ENCODE results near the gene CALHM6. TPM values are rescaled to one million over a fixed set of nuclear protein-coding genes. Genes with fewer than 3 reads are reported as not detected.

Gene CALHM6
- total and polyA plus RNA-seq, 10 donors: 84.2 to 212 (median 168) TPM

DNA sequence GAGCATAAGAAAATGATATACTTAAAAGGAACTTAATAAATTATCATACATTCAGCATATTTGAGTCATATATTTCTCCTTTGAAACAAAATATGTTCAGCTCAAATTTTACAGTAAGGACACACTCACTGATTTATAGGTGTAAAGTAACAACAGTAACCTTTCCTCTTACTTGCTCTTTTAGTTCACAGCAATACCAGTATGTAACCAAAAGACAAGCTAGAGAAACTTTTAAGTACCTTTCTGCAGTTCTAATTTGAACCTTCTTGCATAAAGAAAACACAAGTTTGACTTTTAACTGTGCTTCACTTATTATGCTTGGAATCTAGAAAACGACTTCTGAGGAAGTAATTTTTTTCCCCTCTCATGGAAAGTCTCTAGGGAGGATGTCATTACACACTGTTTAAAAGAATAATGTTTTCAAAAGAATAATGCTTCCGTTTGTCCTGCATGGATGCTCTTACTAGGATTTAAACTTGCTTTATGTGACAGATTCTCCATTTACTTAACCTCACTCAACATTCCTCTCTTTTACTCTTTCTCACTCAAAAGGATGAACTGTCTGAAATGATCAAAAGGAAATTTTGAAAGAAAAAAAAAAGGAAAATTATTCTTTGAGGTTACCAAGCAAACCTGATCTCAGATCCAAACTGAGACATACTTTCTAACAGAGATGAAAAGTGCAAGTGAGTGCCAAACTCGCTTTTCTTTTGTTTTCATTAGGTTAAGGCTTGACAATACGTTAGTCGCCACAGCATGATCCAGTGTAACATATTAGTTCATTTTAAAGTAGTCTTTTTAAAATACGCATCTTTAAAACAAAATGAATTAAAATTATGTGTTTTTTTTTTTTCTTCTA lies 22.4 kb upstream of the CALHM6 start:
- DNase-seq: no peak

DNA sequence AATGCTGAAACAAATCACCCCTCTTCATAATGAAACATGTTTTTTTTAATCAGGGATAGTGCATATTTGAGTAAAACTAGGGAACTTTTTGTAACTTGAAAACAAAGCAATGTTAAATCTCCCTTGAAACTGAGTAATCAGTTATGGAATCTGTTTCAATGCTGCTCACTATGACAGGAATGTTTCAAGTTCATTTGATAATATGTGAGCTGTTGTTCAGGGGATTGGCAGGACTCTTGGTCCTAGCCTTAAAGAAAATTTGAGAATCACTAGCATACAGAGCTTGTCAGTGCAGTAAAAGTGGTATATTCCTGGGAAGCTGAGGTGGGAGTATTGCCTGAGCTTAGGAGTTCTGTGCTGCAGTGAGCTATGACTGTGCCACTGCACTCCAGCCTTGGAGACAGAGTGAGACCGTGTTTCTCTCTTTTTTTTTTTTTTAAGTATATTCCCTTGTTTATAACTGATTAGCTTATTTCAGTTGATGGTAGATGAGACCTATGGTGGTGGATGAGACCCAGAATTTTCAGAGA lies 21.6 kb upstream of the CALHM6 start:
- Histone ChIP-seq H3K4me3 (no peak overlapping the region), H3K9me3 (no peaks in the 10 kb centered on the region), H3K36me3 (peaks cover 0 to 22% (median 4%) of the 10 kb centered on the region in 6 donors), H3K27ac (no peak overlapping the region), H3K4me1 (peaks cover 10 to 41% (median 20%) of the 10 kb centered on the region in 6 donors), H3K27me3 (replicated peaks in 1 of 7) (no peaks in the 10 kb centered on the region)
- TF ChIP-seq POLR2A (IDR thresholded peaks at IDR 0.05) (no peak), POLR2AphosphoS5 (IDR thresholded peaks at IDR 0.05) (no peak)
- TF ChIP-seq, protein P1, sequence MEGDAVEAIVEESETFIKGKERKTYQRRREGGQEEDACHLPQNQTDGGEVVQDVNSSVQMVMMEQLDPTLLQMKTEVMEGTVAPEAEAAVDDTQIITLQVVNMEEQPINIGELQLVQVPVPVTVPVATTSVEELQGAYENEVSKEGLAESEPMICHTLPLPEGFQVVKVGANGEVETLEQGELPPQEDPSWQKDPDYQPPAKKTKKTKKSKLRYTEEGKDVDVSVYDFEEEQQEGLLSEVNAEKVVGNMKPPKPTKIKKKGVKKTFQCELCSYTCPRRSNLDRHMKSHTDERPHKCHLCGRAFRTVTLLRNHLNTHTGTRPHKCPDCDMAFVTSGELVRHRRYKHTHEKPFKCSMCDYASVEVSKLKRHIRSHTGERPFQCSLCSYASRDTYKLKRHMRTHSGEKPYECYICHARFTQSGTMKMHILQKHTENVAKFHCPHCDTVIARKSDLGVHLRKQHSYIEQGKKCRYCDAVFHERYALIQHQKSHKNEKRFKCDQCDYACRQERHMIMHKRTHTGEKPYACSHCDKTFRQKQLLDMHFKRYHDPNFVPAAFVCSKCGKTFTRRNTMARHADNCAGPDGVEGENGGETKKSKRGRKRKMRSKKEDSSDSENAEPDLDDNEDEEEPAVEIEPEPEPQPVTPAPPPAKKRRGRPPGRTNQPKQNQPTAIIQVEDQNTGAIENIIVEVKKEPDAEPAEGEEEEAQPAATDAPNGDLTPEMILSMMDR (IDR thresholded peaks at IDR 0.05 in 8 of 11, conservative IDR thresholded peaks at IDR 0.05 in 3 of 11): no peak
- intact Hi-C loops (cut with DNase I; ENCODE audit: low total_unique reads): loop anchor here (5.0 kb wide), 1 partner anchor 93 kb away; no protein-coding TSS in a partner anchor
- 77 to 86% (median 79%) methylated on average over 1 of the region's 1 CpG for WGBS, 5 donors
- no peak for DNase-seq

More for the DNA sequence above, 22.4 kb upstream of the CALHM6 start:
- Histone ChIP-seq H3K27me3 (replicated peaks in 1 of 7) (no peaks in the 10 kb centered on the region), H3K36me3 (peaks cover 0 to 29% (median 4%) of the 10 kb centered on the region in 6 donors), H3K27ac (peak overlapping the region in 1 of 8 donors; percentile 1), H3K4me3 (no peak overlapping the region), H3K4me1 (peaks cover 10 to 33% (median 14%) of the 10 kb centered on the region in 6 donors), H3K9me3 (no peaks in the 10 kb centered on the region)
- TF ChIP-seq POLR2AphosphoS5 (IDR thresholded peaks at IDR 0.05): no peak
- no peak for TF ChIP-seq POLR2A (IDR thresholded peaks at IDR 0.05)
- TF ChIP-seq, protein P1 (IDR thresholded peaks at IDR 0.05 in 8 of 11, conservative IDR thresholded peaks at IDR 0.05 in 3 of 11): no peak
- 54 to 62% (median 56%) methylated on average over 6 of the region's 6 CpGs for WGBS, 5 donors
- intact Hi-C loops (cut with DNase I; ENCODE audit: low total_unique reads): no loop called here

DNA sequence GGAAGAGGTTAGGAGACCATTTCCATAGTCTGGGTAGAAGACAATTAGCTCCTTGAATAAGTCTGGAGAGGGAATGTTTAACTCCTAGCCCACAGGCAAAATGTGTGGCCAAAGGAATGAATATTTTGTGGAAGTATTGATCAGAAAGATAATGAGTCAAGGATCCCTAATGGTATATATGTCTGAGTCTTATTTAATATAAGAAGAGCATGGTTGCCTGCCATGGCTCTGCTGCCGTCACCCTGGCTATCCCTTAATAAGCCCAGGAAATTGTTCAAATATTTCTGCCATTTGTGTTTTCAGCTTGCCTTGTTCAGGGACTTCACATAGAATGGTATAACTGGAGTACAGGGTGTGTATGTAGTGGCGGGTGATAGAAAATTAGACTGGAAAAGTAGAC lies 18.1 kb upstream of the CALHM6 start:
- Histone ChIP-seq H3K27me3 (replicated peaks in 1 of 7) (no peaks in the 10 kb centered on the region), H3K4me1 (peaks cover 10 to 70% (median 49%) of the 10 kb centered on the region in 6 donors), H3K4me3 (no peak overlapping the region), H3K9me3 (no peaks in the 10 kb centered on the region), H3K36me3 (no peaks in the 10 kb centered on the region), H3K27ac (no peak overlapping the region)
- TF ChIP-seq POLR2A (IDR thresholded peaks at IDR 0.05): no peak
- TF ChIP-seq POLR2AphosphoS5 (IDR thresholded peaks at IDR 0.05): no peak
- TF ChIP-seq, protein P1 (IDR thresholded peaks at IDR 0.05 in 8 of 11, conservative IDR thresholded peaks at IDR 0.05 in 3 of 11): no peak
- WGBS, 5 donors: 85 to 97% (median 92%) methylated on average over 2 of the region's 2 CpGs
- intact Hi-C loops (cut with DNase I; ENCODE audit: low total_unique reads): loop anchor here (5.0 kb wide), 1 partner anchor 89 kb away; no protein-coding TSS in a partner anchor
- DNase-seq: no peak

DNA sequence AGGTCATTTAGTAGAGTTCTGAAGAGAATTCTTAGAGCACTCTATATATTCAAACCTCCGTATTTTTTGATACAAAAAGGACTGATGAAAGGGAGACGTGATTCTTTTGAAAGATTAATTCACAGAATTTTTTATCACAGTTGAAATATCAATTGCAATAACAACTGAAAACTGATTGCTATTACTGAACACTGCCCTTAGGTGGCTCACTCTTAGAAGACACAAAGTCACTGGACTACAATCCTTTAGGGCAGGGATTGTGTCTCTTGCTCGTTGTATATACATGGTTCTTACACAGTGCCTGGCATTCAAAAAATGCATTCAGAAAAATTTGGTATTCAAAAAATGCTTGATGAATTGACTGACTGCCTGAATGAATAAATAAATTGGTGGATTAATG lies 17.1 kb upstream of the CALHM6 start:
- intact Hi-C loops (cut with DNase I; ENCODE audit: low total_unique reads): loop anchor here (5.0 kb wide), 1 partner anchor 88 kb away; no protein-coding TSS in a partner anchor
- no peak for DNase-seq
- H3K4me1 ChIP-seq: peaks cover 6 to 69% (median 43%) of the 10 kb centered on the region in 6 donors
- no peak overlapping the region for H3K27ac ChIP-seq
- TF ChIP-seq POLR2AphosphoS5 (IDR thresholded peaks at IDR 0.05) (no peak), POLR2A (IDR thresholded peaks at IDR 0.05) (no peak)
- TF ChIP-seq, protein P1 (IDR thresholded peaks at IDR 0.05 in 8 of 11, conservative IDR thresholded peaks at IDR 0.05 in 3 of 11): peak in 9 of 11 experiments; percentile 25 to 65 (median 52)
- WGBS, 5 donors: 25 to 49% (median 30%) methylated on average over 3 of the region's 3 CpGs
- H3K9me3 ChIP-seq: no peaks in the 10 kb centered on the region
- no peaks in the 10 kb centered on the region for H3K27me3 ChIP-seq (replicated peaks in 1 of 7)
- H3K4me3 ChIP-seq: no peak overlapping the region
- no peaks in the 10 kb centered on the region for H3K36me3 ChIP-seq

Measured in spleen (tissue), 11 donors.